ENCODE data around the gene KDM4C.

The KDM4C gene

GRCh38 chr9:6884101-6884500 is 126.3 kb downstream of the KDM4C start:
- no peak for DNase-seq (ENCODE audit: low read depth)
- no peak for TF ChIP-seq CTCF (conservative IDR thresholded peaks at IDR 0.05; ENCODE audit: control insufficient read depth, insufficient read depth, low read depth, low read length)
- no peak overlapping the region for H3K4me3 ChIP-seq (ENCODE audit: control insufficient read depth, low read depth, low read length)

- TF ChIP-seq CTCF (conservative IDR thresholded peaks at IDR 0.05; ENCODE audit: control insufficient read depth, insufficient read depth, low read depth, low read length): no peak
- no peak overlapping the region for H3K4me3 ChIP-seq (ENCODE audit: control insufficient read depth, low read depth, low read length)
- no peak for DNase-seq (ENCODE audit: low read depth)
These were observed 127.2 kb downstream of the KDM4C start for GRCh38 chr9:6884990-6885389.

- TF ChIP-seq CTCF (conservative IDR thresholded peaks at IDR 0.05; ENCODE audit: control insufficient read depth, insufficient read depth, low read depth, low read length): no peak
- no peak overlapping the region for H3K4me3 ChIP-seq (ENCODE audit: control insufficient read depth, low read depth, low read length)
- no peak for DNase-seq (ENCODE audit: low read depth)
These were observed 129.3 kb downstream of the KDM4C start for GRCh38 chr9:6887051-6887450.

- TF ChIP-seq CTCF (conservative IDR thresholded peaks at IDR 0.05; ENCODE audit: control insufficient read depth, insufficient read depth, low read depth, low read length): no peak
These were observed 132.1 kb downstream of the KDM4C start for GRCh38 chr9:6889868-6890267.

GRCh38 chr9:6893350-6894131 is 135.8 kb downstream of the KDM4C start:
- H3K4me3 ChIP-seq (ENCODE audit: control insufficient read depth, low read depth, low read length): no peak overlapping the region
- no peak for DNase-seq (ENCODE audit: low read depth)
- TF ChIP-seq CTCF (conservative IDR thresholded peaks at IDR 0.05; ENCODE audit: control insufficient read depth, insufficient read depth, low read depth, low read length): no peak

More at GRCh38 chr9:6889868-6890267, 132.1 kb downstream of the KDM4C start:
- no peak overlapping the region for H3K4me3 ChIP-seq (ENCODE audit: control insufficient read depth, low read depth, low read length)
- DNase-seq (ENCODE audit: low read depth): no peak

- no peak for TF ChIP-seq CTCF (conservative IDR thresholded peaks at IDR 0.05; ENCODE audit: control insufficient read depth, insufficient read depth, low read depth, low read length)
- H3K4me3 ChIP-seq (ENCODE audit: control insufficient read depth, low read depth, low read length): no peak overlapping the region
- DNase-seq (ENCODE audit: low read depth): no peak
These were observed 136.4 kb downstream of the KDM4C start for GRCh38 chr9:6894135-6894534.

All from fibroblast of mammary gland (primary cell).